Measurements from ENCODE around the gene TMEM269.

The TMEM269 gene

GRCh38 chr1:42784946-42785693, at the start of gene TMEM269:
TMEM269 (plus strand) TSS chr1:42784991; CDS start chr1:42789894, 4,903 bp downstream.
- Histone ChIP-seq H3K4me3 (ENCODE audit: low read length) (no peak within 1 kb of the TSS), H2AFZ (ENCODE audit: low read depth, low read length) (no peak within 1 kb of the TSS), H3K9me3 (ENCODE audit: low read length) (no peaks in the 10 kb centered on the region), H3K4me1 (ENCODE audit: insufficient read depth, low read length) (no peaks in the 10 kb centered on the region), H3K36me3 (ENCODE audit: insufficient read depth, low read length) (peaks cover 32% of the 10 kb centered on the region), H3K27me3 (ENCODE audit: insufficient read depth, low read length) (no peaks in the 10 kb centered on the region)

- Histone ChIP-seq H2AFZ (ENCODE audit: low read depth, low read length) (no peak overlapping the region), H3K27me3 (ENCODE audit: insufficient read depth, low read length) (no peaks in the 10 kb centered on the region), H3K9me3 (ENCODE audit: low read length) (no peaks in the 10 kb centered on the region), H3K4me3 (ENCODE audit: low read length) (no peak overlapping the region), H3K36me3 (ENCODE audit: insufficient read depth, low read length) (no peaks in the 10 kb centered on the region), H3K4me1 (ENCODE audit: insufficient read depth, low read length) (peaks cover 4% of the 10 kb centered on the region)
These were observed 49.7 kb upstream of the TMEM269 start for GRCh38 chr1:42735056-42735455.

- no peak overlapping the region for H3K4me3 ChIP-seq (ENCODE audit: low read length)
- no peaks in the 10 kb centered on the region for H3K36me3 ChIP-seq (ENCODE audit: insufficient read depth, low read length)
- no peak overlapping the region for H2AFZ ChIP-seq (ENCODE audit: low read depth, low read length)
- no peaks in the 10 kb centered on the region for H3K9me3 ChIP-seq (ENCODE audit: low read length)
- peaks cover 10% of the 10 kb centered on the region for H3K4me1 ChIP-seq (ENCODE audit: insufficient read depth, low read length)
- H3K27me3 ChIP-seq (ENCODE audit: insufficient read depth, low read length): no peaks in the 10 kb centered on the region
These were observed 49.2 kb upstream of the TMEM269 start for GRCh38 chr1:42735477-42736105.

- Histone ChIP-seq H3K4me3 (ENCODE audit: low read length) (no peak overlapping the region), H3K4me1 (ENCODE audit: insufficient read depth, low read length) (peaks cover 15% of the 10 kb centered on the region), H3K36me3 (ENCODE audit: insufficient read depth, low read length) (no peaks in the 10 kb centered on the region), H3K9me3 (ENCODE audit: low read length) (no peaks in the 10 kb centered on the region), H3K27me3 (ENCODE audit: insufficient read depth, low read length) (no peaks in the 10 kb centered on the region), H2AFZ (ENCODE audit: low read depth, low read length) (no peak overlapping the region)
These were observed 48.6 kb upstream of the TMEM269 start for GRCh38 chr1:42736152-42736551.

- no peak overlapping the region for H3K4me3 ChIP-seq (ENCODE audit: low read length)
- peaks cover 15% of the 10 kb centered on the region for H3K4me1 ChIP-seq (ENCODE audit: insufficient read depth, low read length)
- H3K27me3 ChIP-seq (ENCODE audit: insufficient read depth, low read length): no peaks in the 10 kb centered on the region
- H3K9me3 ChIP-seq (ENCODE audit: low read length): no peaks in the 10 kb centered on the region
- no peak overlapping the region for H2AFZ ChIP-seq (ENCODE audit: low read depth, low read length)
- H3K36me3 ChIP-seq (ENCODE audit: insufficient read depth, low read length): no peaks in the 10 kb centered on the region
These were observed 48.1 kb upstream of the TMEM269 start for GRCh38 chr1:42736571-42737200.

- H3K9me3 ChIP-seq (ENCODE audit: low read length): no peaks in the 10 kb centered on the region
- no peak overlapping the region for H2AFZ ChIP-seq (ENCODE audit: low read depth, low read length)
These were observed 47.5 kb upstream of the TMEM269 start for GRCh38 chr1:42737257-42737656.

GRCh38 chr1:42737986-42738677, 46.7 kb upstream of the TMEM269 start:
- Histone ChIP-seq H3K4me1 (ENCODE audit: insufficient read depth, low read length) (peaks cover 15% of the 10 kb centered on the region), H3K9me3 (ENCODE audit: low read length) (no peaks in the 10 kb centered on the region), H3K36me3 (ENCODE audit: insufficient read depth, low read length) (no peaks in the 10 kb centered on the region), H2AFZ (ENCODE audit: low read depth, low read length) (no peak overlapping the region), H3K4me3 (ENCODE audit: low read length) (no peak overlapping the region), H3K27me3 (ENCODE audit: insufficient read depth, low read length) (no peaks in the 10 kb centered on the region)

More at GRCh38 chr1:42737257-42737656, 47.5 kb upstream of the TMEM269 start:
- Histone ChIP-seq H3K4me3 (ENCODE audit: low read length) (no peak overlapping the region), H3K27me3 (ENCODE audit: insufficient read depth, low read length) (no peaks in the 10 kb centered on the region), H3K4me1 (ENCODE audit: insufficient read depth, low read length) (peaks cover 15% of the 10 kb centered on the region), H3K36me3 (ENCODE audit: insufficient read depth, low read length) (no peaks in the 10 kb centered on the region)

- Histone ChIP-seq H2AFZ (ENCODE audit: low read depth, low read length) (no peak overlapping the region), H3K36me3 (ENCODE audit: insufficient read depth, low read length) (no peaks in the 10 kb centered on the region), H3K4me1 (ENCODE audit: insufficient read depth, low read length) (peaks cover 15% of the 10 kb centered on the region), H3K9me3 (ENCODE audit: low read length) (no peaks in the 10 kb centered on the region), H3K4me3 (ENCODE audit: low read length) (no peak overlapping the region), H3K27me3 (ENCODE audit: insufficient read depth, low read length) (no peaks in the 10 kb centered on the region)
These were observed 46.0 kb upstream of the TMEM269 start for GRCh38 chr1:42738678-42739226.

GRCh38 chr1:42739753-42740700, 44.8 kb upstream of the TMEM269 start, which contains the start of gene CLDN19:
CLDN19 (minus strand) TSS chr1:42740236; CDS start chr1:42740063, 173 bp downstream.
- Histone ChIP-seq H3K4me1 (ENCODE audit: insufficient read depth, low read length) (peaks cover 15% of the 10 kb centered on the region), H3K27me3 (ENCODE audit: insufficient read depth, low read length) (no peaks in the 10 kb centered on the region), H3K9me3 (ENCODE audit: low read length) (no peaks in the 10 kb centered on the region), H3K4me3 (ENCODE audit: low read length) (no peak within 1 kb of the TSS), H2AFZ (ENCODE audit: low read depth, low read length) (no peak within 1 kb of the TSS), H3K36me3 (ENCODE audit: insufficient read depth, low read length) (no peaks in the 10 kb centered on the region)

GRCh38 chr1:42740851-42741580, 43.8 kb upstream of the TMEM269 start:
- no peak overlapping the region for H3K4me3 ChIP-seq (ENCODE audit: low read length)

GRCh38 chr1:42741706-42742105, 43.1 kb upstream of the TMEM269 start:
- Histone ChIP-seq H3K4me3 (ENCODE audit: low read length) (no peak overlapping the region), H3K27me3 (ENCODE audit: insufficient read depth, low read length) (no peaks in the 10 kb centered on the region), H3K4me1 (ENCODE audit: insufficient read depth, low read length) (peaks cover 15% of the 10 kb centered on the region), H3K36me3 (ENCODE audit: insufficient read depth, low read length) (peaks cover 14% of the 10 kb centered on the region), H2AFZ (ENCODE audit: low read depth, low read length) (no peak overlapping the region), H3K9me3 (ENCODE audit: low read length) (no peaks in the 10 kb centered on the region)

More at GRCh38 chr1:42740851-42741580, 43.8 kb upstream of the TMEM269 start:
- Histone ChIP-seq H3K27me3 (ENCODE audit: insufficient read depth, low read length) (no peaks in the 10 kb centered on the region), H3K4me1 (ENCODE audit: insufficient read depth, low read length) (peaks cover 15% of the 10 kb centered on the region), H2AFZ (ENCODE audit: low read depth, low read length) (no peak overlapping the region), H3K9me3 (ENCODE audit: low read length) (no peaks in the 10 kb centered on the region), H3K36me3 (ENCODE audit: insufficient read depth, low read length) (peaks cover 7% of the 10 kb centered on the region)
